K562 (cell line): Measurements from ENCODE around the gene ING4. TPM values are rescaled to one million over a fixed set of nuclear protein-coding genes. Genes with fewer than 3 reads are reported as not detected.
A peak's percentile ranks its signal among the peaks of the same experiment; 100 is the strongest.

Experiments
- ARID4B ChIP-seq: sonication (generic); formaldehyde crosslinking; IDR thresholded peaks from 2 replicates; pipeline ENCODE4 v1.8.0; 2022; ENCODE audit warnings: mild to moderate bottlenecking, missing genetic modification reagents
- BHLHE40 ChIP-seq: IDR thresholded peaks from 2 replicates; pipeline ENCODE4 v1.6.1; 2011; ENCODE audit warnings: low read length, improper control_type of control experiment
- DEAF1 ChIP-seq: fragments of 450-650 bp; formaldehyde crosslinking; IDR thresholded peaks from 2 replicates; pipeline ENCODE4 v1.4.0; 2020; ENCODE audit warnings: mild to moderate bottlenecking, moderate library complexity
- DPF2 ChIP-seq: fragments of 450-650 bp; IDR thresholded peaks from 2 replicates; pipeline ENCODE4 v1.6.1; 2016
- ELF1 ChIP-seq: fragments of 200-800 bp; sonication (Bioruptor generic); IDR thresholded peaks from 2 replicates; pipeline ENCODE4 v1.6.1; 2016; ENCODE audit warnings: missing genetic modification characterization, missing compliant biosample characterization
- HDAC3 ChIP-seq: fragments of 450-650 bp; IDR thresholded peaks from 2 replicates; pipeline ENCODE4 v1.6.1; 2018; ENCODE audit warnings: borderline replicate concordance, mild to moderate bottlenecking, moderate library complexity; ENCODE audit not compliant: partially characterized antibody
- ILF3 ChIP-seq: fragments of 450-650 bp; IDR thresholded peaks from 2 replicates; pipeline ENCODE4 v1.6.1; 2018; ENCODE audit warnings: antibody characterized with exemption, mild to moderate bottlenecking, moderate library complexity, borderline replicate concordance
- MYNN ChIP-seq, 2 experiments: sonication (generic); formaldehyde crosslinking in 1 of 2; IDR thresholded peaks; 2 replicates each; pipeline versions ENCODE4 v1.5.0 to v1.6.1; 2016 to 2020; ENCODE audit warnings: antibody characterized with exemption in 1 of 2, missing genetic modification reagents in 1 of 2
- RBM22 ChIP-seq: fragments of 200-400 bp; formaldehyde crosslinking; IDR thresholded peaks from 2 replicates; pipeline ENCODE4 v1.6.1; 2018; ENCODE audit warnings: low read length, low read depth; ENCODE audit not compliant: poor library complexity, severe bottlenecking
- SUPT5H ChIP-seq: fragments of 450-650 bp; IDR thresholded peaks from 2 replicates; pipeline ENCODE4 v1.6.1; 2016
- TBL1XR1 ChIP-seq, 2 experiments: IDR thresholded peaks; 2 replicates each; pipeline ENCODE4 v1.6.1; 2012; ENCODE audit warnings: improper control_type of control experiment in 2 of 2, low read length in 2 of 2, mild to moderate bottlenecking in 1 of 2
- TCF7L2 ChIP-seq: fragments of 150-350 bp; IDR thresholded peaks from 2 replicates; pipeline ENCODE4 v1.6.1; 2016; ENCODE audit warnings: low read depth, mild to moderate bottlenecking, low read length, moderate library complexity
- TRIM28 ChIP-seq: fragments of 450-650 bp; IDR thresholded peaks from 2 replicates; pipeline ENCODE4 v1.6.1; 2017
- ZBTB1 ChIP-seq: sonication (generic); formaldehyde crosslinking; IDR thresholded peaks from 2 replicates; pipeline ENCODE4 v1.8.1; 2023; ENCODE audit warnings: missing genetic modification reagents, low read depth, mild to moderate bottlenecking, borderline replicate concordance
- ZNF133 ChIP-seq: fragments of 250-450 bp; sonication (Bioruptor Pico); IDR thresholded peaks from 2 replicates; pipeline ENCODE4 v1.4.0; 2020; ENCODE audit warnings: mild to moderate bottlenecking
- ZNF140 ChIP-seq: fragments of 250-450 bp; sonication (Bioruptor Pico); IDR thresholded peaks from 2 replicates; pipeline ENCODE4 v1.8.0; 2021; ENCODE audit warnings: moderate library complexity, mild to moderate bottlenecking, inconsistent platforms
- ZZZ3 ChIP-seq: fragments of 450-650 bp; IDR thresholded peaks from 2 replicates; pipeline ENCODE4 v1.6.1; 2016; ENCODE audit warnings: antibody characterized with exemption, mild to moderate bottlenecking, moderate library complexity
- polyA plus RNA-seq, 8 experiments: library from polyadenylated mRNA; depleted of rRNA in 4 of 8; stranded (reverse) in 5 of 8; unstranded in 3 of 8; fragments of >200 nt; fragmentation: Nextera tagmentation in 2 of 8; fragmentation: Illumina TruSeq in 1 of 8; extraction: Ambion mirVana in 2 of 8; extraction: Trizol in 1 of 8; gene quantifications; 2 replicates each; pipeline versions ENCODE4 v1.2.1 to v1.2.3, GENCODE V29; 2011 to 2014; ENCODE audit warnings: inconsistent platforms in 1 of 8, missing spikeins in 1 of 8
- total RNA-seq, 7 experiments: library from RNA; depleted of rRNA in 6 of 7; stranded (reverse); fragments of >200 nt in 6 of 7; fragmentation: Illumina TruSeq in 2 of 7; extraction: Trizol in 2 of 7; gene quantifications; 2 replicates each; pipeline versions ENCODE4 v1.2.1 to v1.2.3, GENCODE V29; 2011 to 2021; ENCODE audit warnings: low replicate concordance in 1 of 7
- TF ChIP-seq, protein P1 (sequence below): IDR thresholded peaks from 2 replicates; pipeline ENCODE4 v1.6.1; 2016; ENCODE audit warnings: missing genetic modification characterization, missing compliant biosample characterization

The ING4 gene
- total and polyA plus RNA-seq, 9 of the 15 experiments (the other 6 are each of a cell fraction or from before 2014, with no cell fraction given) = 6.6 to 30.2 (median 15.7) TPM

- TF ChIP-seq ZNF133 (CRISPR knock-in tag) = no peak
- peak; percentile 44; the same call in 1 of the 2 replicates for TF ChIP-seq BHLHE40
- peak; percentile 41; the same call in 1 of the 2 replicates for TF ChIP-seq DPF2
- no peak for TF ChIP-seq RBM22
- TF ChIP-seq SUPT5H = peak; percentile 72
- TF ChIP-seq ZZZ3 = no peak
- TF ChIP-seq ILF3 = no peak
- no peak for TF ChIP-seq ZNF140 (CRISPR knock-in tag)
- TF ChIP-seq TCF7L2 = no peak
- no peak for TF ChIP-seq TBL1XR1 (IDR thresholded peaks at IDR 0.05; ENCODE audit: low read length in 2 of 2)
- TF ChIP-seq DEAF1 (CRISPR knock-in tag) = no peak
- no peak for TF ChIP-seq TRIM28
- TF ChIP-seq, protein P1, sequence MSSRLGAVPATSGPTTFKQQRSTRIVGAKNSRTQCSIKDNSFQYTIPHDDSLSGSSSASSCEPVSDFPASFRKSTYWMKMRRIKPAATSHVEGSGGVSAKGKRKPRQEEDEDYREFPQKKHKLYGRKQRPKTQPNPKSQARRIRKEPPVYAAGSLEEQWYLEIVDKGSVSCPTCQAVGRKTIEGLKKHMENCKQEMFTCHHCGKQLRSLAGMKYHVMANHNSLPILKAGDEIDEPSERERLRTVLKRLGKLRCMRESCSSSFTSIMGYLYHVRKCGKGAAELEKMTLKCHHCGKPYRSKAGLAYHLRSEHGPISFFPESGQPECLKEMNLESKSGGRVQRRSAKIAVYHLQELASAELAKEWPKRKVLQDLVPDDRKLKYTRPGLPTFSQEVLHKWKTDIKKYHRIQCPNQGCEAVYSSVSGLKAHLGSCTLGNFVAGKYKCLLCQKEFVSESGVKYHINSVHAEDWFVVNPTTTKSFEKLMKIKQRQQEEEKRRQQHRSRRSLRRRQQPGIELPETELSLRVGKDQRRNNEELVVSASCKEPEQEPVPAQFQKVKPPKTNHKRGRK (tag) = no peak
- TF ChIP-seq ARID4B = no peak
- no peak for TF ChIP-seq ELF1 (tag)
- 0 out of 2 replicates have a peak, but pooled peaks have one; percentile 15 for TF ChIP-seq MYNN (IDR thresholded peaks at IDR 0.05)
- TF ChIP-seq MYNN (CRISPR knock-in tag; IDR thresholded peaks at IDR 0.05) = no peak
- TF ChIP-seq ZBTB1 (CRISPR knock-in tag) = no peak; the same call in 1 of the 2 replicates
- TF ChIP-seq HDAC3 = no peak
These were observed 49.0 kb downstream of the ING4 start (continued) for GRCh38 chr12:6613776-6614512.
